ENCODE results near the gene PM20D2. TPM values are rescaled to one million over a fixed set of nuclear protein-coding genes. Genes with fewer than 3 reads are reported as not detected.

The PM20D2 gene
- total and polyA plus RNA-seq, 11 donors = 2.4 to 22.9 (median 9.8) TPM

GRCh38 chr6:89197141-89197540, 51.3 kb downstream of the PM20D2 start:
- Histone ChIP-seq H3K9me3 (peaks cover 0 to 25% (median 20%) of the 10 kb centered on the region in 12 donors), H3K4me3 (no peak overlapping the region), H3K27me3 (no peaks in the 10 kb centered on the region), H3K4me1 (no peaks in the 10 kb centered on the region), H3K36me3 (no peaks in the 10 kb centered on the region), H3K27ac (no peak overlapping the region)
- TF ChIP-seq, protein P1, sequence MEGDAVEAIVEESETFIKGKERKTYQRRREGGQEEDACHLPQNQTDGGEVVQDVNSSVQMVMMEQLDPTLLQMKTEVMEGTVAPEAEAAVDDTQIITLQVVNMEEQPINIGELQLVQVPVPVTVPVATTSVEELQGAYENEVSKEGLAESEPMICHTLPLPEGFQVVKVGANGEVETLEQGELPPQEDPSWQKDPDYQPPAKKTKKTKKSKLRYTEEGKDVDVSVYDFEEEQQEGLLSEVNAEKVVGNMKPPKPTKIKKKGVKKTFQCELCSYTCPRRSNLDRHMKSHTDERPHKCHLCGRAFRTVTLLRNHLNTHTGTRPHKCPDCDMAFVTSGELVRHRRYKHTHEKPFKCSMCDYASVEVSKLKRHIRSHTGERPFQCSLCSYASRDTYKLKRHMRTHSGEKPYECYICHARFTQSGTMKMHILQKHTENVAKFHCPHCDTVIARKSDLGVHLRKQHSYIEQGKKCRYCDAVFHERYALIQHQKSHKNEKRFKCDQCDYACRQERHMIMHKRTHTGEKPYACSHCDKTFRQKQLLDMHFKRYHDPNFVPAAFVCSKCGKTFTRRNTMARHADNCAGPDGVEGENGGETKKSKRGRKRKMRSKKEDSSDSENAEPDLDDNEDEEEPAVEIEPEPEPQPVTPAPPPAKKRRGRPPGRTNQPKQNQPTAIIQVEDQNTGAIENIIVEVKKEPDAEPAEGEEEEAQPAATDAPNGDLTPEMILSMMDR (IDR thresholded peaks at IDR 0.05) = no peak
- no peak for TF ChIP-seq POLR2A (IDR thresholded peaks at IDR 0.05)
- intact Hi-C loops (cut with DNase I) = no loop called here
- WGBS, 4 donors = 67 to 82% (median 70%) methylated on average over 4 of the region's 4 CpGs
- ATAC-seq (no peak), DNase-seq (no peak)

GRCh38 chr6:89198235-89198634, 52.4 kb downstream of the PM20D2 start:
- Histone ChIP-seq H3K4me3 (no peak overlapping the region), H3K27ac (no peak overlapping the region), H3K36me3 (no peaks in the 10 kb centered on the region), H3K4me1 (no peaks in the 10 kb centered on the region), H3K9me3 (peaks cover 0 to 25% (median 20%) of the 10 kb centered on the region in 12 donors), H3K27me3 (no peaks in the 10 kb centered on the region)
- intact Hi-C loops (cut with DNase I) = no loop called here
- ATAC-seq = no peak
- 62 to 73% (median 69%) methylated on average over 5 to 7 of the region's 7 CpGs for WGBS, 4 donors
- DNase-seq = no peak
- TF ChIP-seq, protein P1 (IDR thresholded peaks at IDR 0.05) = no peak
- no peak for TF ChIP-seq POLR2A (IDR thresholded peaks at IDR 0.05)

- intact Hi-C loops (cut with DNase I) = no loop called here
- no peak overlapping the region for H3K4me3 ChIP-seq
- TF ChIP-seq POLR2A (IDR thresholded peaks at IDR 0.05) = no peak
- TF ChIP-seq, protein P1 (IDR thresholded peaks at IDR 0.05) = no peak
- no peaks in the 10 kb centered on the region for H3K4me1 ChIP-seq
- H3K27ac ChIP-seq = no peak overlapping the region
- no peaks in the 10 kb centered on the region for H3K36me3 ChIP-seq
- H3K27me3 ChIP-seq = peaks cover 0 to 3% (median 0%) of the 10 kb centered on the region in 9 donors
- peaks cover 0 to 19% (median 13%) of the 10 kb centered on the region in 12 donors for H3K9me3 ChIP-seq
- DNase-seq = no peak
- no peak for ATAC-seq
- WGBS, 4 donors = 66 to 80% (median 73%) methylated on average over 2 of the region's 2 CpGs
Observed at GRCh38 chr6:89199579-89199978, 53.7 kb downstream of the PM20D2 start.

DNA sequence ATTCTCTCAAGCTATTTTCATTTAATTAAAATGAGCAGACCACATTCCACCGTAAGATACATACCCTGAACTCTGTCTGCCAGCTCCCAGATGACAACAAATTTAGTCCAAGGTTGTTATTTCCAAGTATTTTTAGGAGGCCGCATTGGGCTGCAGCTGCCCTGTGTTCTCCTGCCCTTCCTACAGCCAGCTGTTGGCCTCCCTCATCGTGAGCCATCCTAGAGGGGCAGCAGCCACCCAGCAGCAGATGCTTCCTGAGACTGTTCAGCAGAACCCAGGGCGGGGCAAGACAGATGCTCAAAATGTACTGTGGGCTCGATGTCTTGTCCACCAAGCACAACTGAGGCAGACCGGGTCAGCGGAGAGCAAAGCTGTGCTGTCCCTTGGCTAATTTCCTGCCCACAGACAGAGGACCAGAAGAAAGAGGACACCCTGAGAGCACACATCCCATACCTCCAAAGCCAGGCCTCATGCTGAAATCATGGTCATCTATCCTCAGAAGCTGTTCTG, 54.9 kb downstream of the PM20D2 start:
- no peak for DNase-seq
- no peak for TF ChIP-seq POLR2A (IDR thresholded peaks at IDR 0.05)
- TF ChIP-seq, protein P1 (IDR thresholded peaks at IDR 0.05) = no peak
- intact Hi-C loops (cut with DNase I) = no loop called here
- Histone ChIP-seq H3K36me3 (no peaks in the 10 kb centered on the region), H3K4me1 (no peaks in the 10 kb centered on the region), H3K4me3 (no peak overlapping the region), H3K27me3 (peaks cover 0 to 3% (median 0%) of the 10 kb centered on the region in 9 donors), H3K27ac (no peak overlapping the region), H3K9me3 (peaks cover 0 to 8% (median 1%) of the 10 kb centered on the region in 12 donors)
- 87 to 91% (median 89%) methylated on average over 7 of the region's 7 CpGs for WGBS, 4 donors
- ATAC-seq = no peak
